SK-N-SH (cell line): ENCODE results near the gene UBR7.
A peak's percentile ranks its signal among the peaks of the same experiment; 100 is the strongest.

Experiments used
- TCF12 ChIP-seq: IDR thresholded peaks from 2 replicates; pipeline ENCODE4 v1.4.0; 2012
- TF ChIP-seq, protein P1 (sequence below): fragments of 200-600 bp; sonication (generic); IDR thresholded peaks from 2 replicates; pipeline ENCODE4 v1.6.1; 2017; ENCODE audit warnings: antibody characterized with exemption, mild to moderate bottlenecking, moderate library complexity

DNA sequence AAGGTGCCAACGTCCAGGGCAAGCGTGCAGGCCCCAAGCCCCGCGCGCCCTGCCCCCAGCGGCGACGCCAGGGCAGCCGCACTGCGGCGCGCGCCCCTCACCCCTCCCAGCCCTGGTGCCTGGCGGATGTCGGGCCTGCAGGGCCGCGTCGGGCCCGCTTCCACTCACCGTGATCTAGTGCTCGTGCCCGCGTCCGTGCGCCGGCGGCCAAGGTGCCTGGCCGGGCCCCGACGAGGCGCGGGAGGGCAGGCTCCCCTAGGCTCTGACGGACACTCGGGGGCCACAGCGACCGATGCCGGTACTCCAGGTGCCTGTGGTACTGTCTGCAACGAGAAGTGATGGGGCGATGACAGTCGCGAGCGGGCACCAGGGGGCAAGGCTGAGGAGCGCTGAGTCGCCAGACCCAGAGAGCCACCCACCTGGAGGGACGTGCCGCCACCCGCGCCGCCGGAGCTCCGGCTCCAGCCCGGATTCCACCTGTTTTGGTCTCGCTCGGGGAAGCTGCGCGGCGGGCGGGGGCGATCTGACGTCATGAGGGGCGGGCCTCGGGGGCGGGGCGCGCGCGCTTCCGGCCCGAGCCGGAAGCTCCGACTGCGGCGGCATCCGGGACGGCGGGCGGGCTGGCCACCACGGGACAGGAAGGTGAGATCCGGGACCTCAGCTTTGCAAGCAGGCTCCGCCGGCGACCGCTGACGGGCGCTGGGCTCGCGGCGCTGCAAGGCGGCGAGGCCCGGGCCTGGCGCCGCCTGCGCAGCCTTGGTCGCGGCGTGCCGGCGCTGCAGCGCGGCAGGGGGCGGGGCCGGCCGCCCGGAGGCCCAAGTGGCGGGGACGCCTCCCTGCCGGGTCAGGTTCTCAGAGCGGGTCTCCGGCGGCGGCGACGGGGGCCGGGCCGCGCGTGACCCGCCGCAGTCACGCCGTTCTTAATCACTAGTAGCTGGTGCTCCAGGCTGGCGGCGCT, 22.4 kb upstream of the UBR7 start, which contains the start of the genes LYSET and MOAP1:
- 0 out of 2 replicates have a peak, but pooled peaks have one; percentile 5 for TF ChIP-seq TCF12
- TF ChIP-seq, protein P1, sequence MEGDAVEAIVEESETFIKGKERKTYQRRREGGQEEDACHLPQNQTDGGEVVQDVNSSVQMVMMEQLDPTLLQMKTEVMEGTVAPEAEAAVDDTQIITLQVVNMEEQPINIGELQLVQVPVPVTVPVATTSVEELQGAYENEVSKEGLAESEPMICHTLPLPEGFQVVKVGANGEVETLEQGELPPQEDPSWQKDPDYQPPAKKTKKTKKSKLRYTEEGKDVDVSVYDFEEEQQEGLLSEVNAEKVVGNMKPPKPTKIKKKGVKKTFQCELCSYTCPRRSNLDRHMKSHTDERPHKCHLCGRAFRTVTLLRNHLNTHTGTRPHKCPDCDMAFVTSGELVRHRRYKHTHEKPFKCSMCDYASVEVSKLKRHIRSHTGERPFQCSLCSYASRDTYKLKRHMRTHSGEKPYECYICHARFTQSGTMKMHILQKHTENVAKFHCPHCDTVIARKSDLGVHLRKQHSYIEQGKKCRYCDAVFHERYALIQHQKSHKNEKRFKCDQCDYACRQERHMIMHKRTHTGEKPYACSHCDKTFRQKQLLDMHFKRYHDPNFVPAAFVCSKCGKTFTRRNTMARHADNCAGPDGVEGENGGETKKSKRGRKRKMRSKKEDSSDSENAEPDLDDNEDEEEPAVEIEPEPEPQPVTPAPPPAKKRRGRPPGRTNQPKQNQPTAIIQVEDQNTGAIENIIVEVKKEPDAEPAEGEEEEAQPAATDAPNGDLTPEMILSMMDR, result peak; percentile 31
